Nephron (organoid): Measurements from ENCODE around the gene MMP15.

Source experiments
- H3K27ac Mint-ChIP-seq, 3 experiments: 2 replicates each; pipeline ENCODE4 v1.8.0; 2020; ENCODE audit warnings: mixed read lengths in 3 of 3, mild to moderate bottlenecking in 2 of 3, moderate library complexity in 1 of 3
- H3K27me3 Mint-ChIP-seq: 2 replicates; pipeline ENCODE4 v1.8.0; 2021; ENCODE audit warnings: low read depth, mild to moderate bottlenecking, moderate library complexity, mixed read lengths
- H3K36me3 Mint-ChIP-seq: 2 replicates; pipeline ENCODE4 v1.8.0; 2020; ENCODE audit warnings: low read depth, mixed read lengths
- H3K4me1 Mint-ChIP-seq: 2 replicates; pipeline ENCODE4 v1.8.0; 2020; ENCODE audit warnings: mixed read lengths
- H3K4me3 Mint-ChIP-seq, 3 experiments: 2 replicates each; pipeline ENCODE4 v1.8.0; 2020; ENCODE audit warnings: mild to moderate bottlenecking in 3 of 3, mixed read lengths in 3 of 3, moderate library complexity in 2 of 3
- H3K9me3 Mint-ChIP-seq: 2 replicates; pipeline ENCODE4 v1.8.0; 2020; ENCODE audit warnings: mixed read lengths
- CTCF ChIP-seq, 3 experiments: fragments of 200-600 bp; sonication (generic); IDR thresholded peaks; one replicate each; pipeline ENCODE4 v1.5.0; 2021; ENCODE audit warnings: antibody characterized with exemption in 3 of 3; ENCODE audit not compliant: unreplicated experiment in 3 of 3

The MMP15 gene

GRCh38 chr16:57982385-57982784 is 43.2 kb upstream of the MMP15 start:
- Mint-ChIP-seq H3K27me3 (peaks cover 50% of the 10 kb centered on the region), H3K9me3 (no peaks in the 10 kb centered on the region), H3K36me3 (no peaks in the 10 kb centered on the region), H3K4me1 (no peaks in the 10 kb centered on the region), H3K27ac (no peak overlapping the region), H3K4me3 (no peak overlapping the region)
- TF ChIP-seq CTCF (IDR thresholded peaks at IDR 0.05; ENCODE audit: unreplicated experiment in 3 of 3) = no peak

- Mint-ChIP-seq H3K27ac (no peak overlapping the region), H3K36me3 (no peaks in the 10 kb centered on the region), H3K27me3 (peaks cover 56% of the 10 kb centered on the region), H3K9me3 (no peaks in the 10 kb centered on the region), H3K4me1 (no peaks in the 10 kb centered on the region), H3K4me3 (peak overlapping the region; percentile 86 to 89 (median 88))
- no peak for TF ChIP-seq CTCF (IDR thresholded peaks at IDR 0.05; ENCODE audit: unreplicated experiment in 3 of 3)
Measured at GRCh38 chr16:57984443-57985203, 40.9 kb upstream of the MMP15 start.

GRCh38 chr16:57985204-57986181 is 40.1 kb upstream of the MMP15 start:
- Mint-ChIP-seq H3K27ac (no peak overlapping the region), H3K36me3 (no peaks in the 10 kb centered on the region), H3K9me3 (no peaks in the 10 kb centered on the region), H3K4me3 (peak overlapping the region; percentile 86 to 89 (median 88)), H3K4me1 (no peaks in the 10 kb centered on the region), H3K27me3 (peaks cover 54% of the 10 kb centered on the region)
- TF ChIP-seq CTCF (IDR thresholded peaks at IDR 0.05; ENCODE audit: unreplicated experiment in 3 of 3) = no peak

- Mint-ChIP-seq H3K36me3 (no peaks in the 10 kb centered on the region), H3K4me3 (peak overlapping the region; percentile 54 to 89 (median 59)), H3K27ac (no peak overlapping the region), H3K27me3 (peaks cover 51% of the 10 kb centered on the region), H3K9me3 (no peaks in the 10 kb centered on the region), H3K4me1 (no peaks in the 10 kb centered on the region)
- TF ChIP-seq CTCF (IDR thresholded peaks at IDR 0.05; ENCODE audit: unreplicated experiment in 3 of 3) = no peak
Measured at GRCh38 chr16:57986196-57986595, 39.4 kb upstream of the MMP15 start.

GRCh38 chr16:57987441-57988177 is 37.9 kb upstream of the MMP15 start:
- no peaks in the 10 kb centered on the region for H3K36me3 Mint-ChIP-seq
- H3K27ac Mint-ChIP-seq = no peak overlapping the region
- peaks cover 51% of the 10 kb centered on the region for H3K27me3 Mint-ChIP-seq
- no peak for TF ChIP-seq CTCF (IDR thresholded peaks at IDR 0.05; ENCODE audit: unreplicated experiment in 3 of 3)
- H3K4me1 Mint-ChIP-seq = no peaks in the 10 kb centered on the region
- H3K9me3 Mint-ChIP-seq = no peaks in the 10 kb centered on the region
- H3K4me3 Mint-ChIP-seq = no peak overlapping the region
